Activated CD8-positive, alpha-beta T cell treated with anti-CD3 and anti-CD28 coated beads for 36 hours (primary cell): ENCODE measurements around the gene WASHC2C. TPM values are rescaled to one million over a fixed set of nuclear protein-coding genes. Genes with fewer than 3 reads are reported as not detected.
"Not testable (repeated sequence)": the region's sequence is repeated elsewhere in the genome, so short reads cannot be mapped to it uniquely, and the experiment has no call there.

ENCODE experiments used
- ATAC-seq: fragments of 200-7000 bp; cut with Tn5 transposase; one replicate; pipeline ENCODE4 v1.10.0; 2021; ENCODE audit warnings: mild to moderate bottlenecking, moderate library complexity
- CTCF ChIA-PET: fragments of 350-600 bp; sonication (Branson Sonifier 250); formaldehyde crosslinking; loops from one replicate; lab custom pipeline; 2021; ENCODE audit warnings: antibody characterized with exemption; lab: Charles Lee
- POLR2A ChIA-PET: fragments of 350-600 bp; sonication (Branson Sonifier 250); formaldehyde crosslinking; loops from one replicate; lab custom pipeline; 2021; ENCODE audit warnings: antibody characterized with exemption; lab: Charles Lee
- DNase-seq: peaks from one replicate; pipeline ENCODE4 v3.0.0-alpha.2; 2020
- H3K27ac Mint-ChIP-seq: one replicate; pipeline ENCODE4 v1.8.0; 2021; ENCODE audit warnings: mild to moderate bottlenecking, mixed read lengths
- H3K27me3 Mint-ChIP-seq: one replicate; pipeline ENCODE4 v1.8.0; 2021; ENCODE audit warnings: mixed read lengths
- H3K36me3 Mint-ChIP-seq: one replicate; pipeline ENCODE4 v1.8.0; 2021; ENCODE audit warnings: low read depth, mixed read lengths
- H3K4me1 Mint-ChIP-seq: one replicate; pipeline ENCODE4 v1.8.0; 2021; ENCODE audit warnings: low read depth, mixed read lengths
- H3K4me3 Mint-ChIP-seq: one replicate; pipeline ENCODE4 v1.8.0; 2021; ENCODE audit warnings: mild to moderate bottlenecking, moderate library complexity, mixed read lengths
- H3K9me3 Mint-ChIP-seq: one replicate; pipeline ENCODE4 v1.8.0; 2021; ENCODE audit warnings: mixed read lengths
- intact Hi-C: fragments of 100-400 bp; cut with micrococcal nuclease; formaldehyde crosslinking; loops from one replicate; pipeline ENCODE4 v1.10.0; 2022
- total RNA-seq, 2 experiments: library from RNA; stranded (reverse); gene quantifications; one replicate each; pipeline ENCODE4 v1.2.3, GENCODE V29; 2021

The WASHC2C gene
- total RNA-seq, 2 experiments from 2014 or later: 21.6 to 23.0 TPM

DNA sequence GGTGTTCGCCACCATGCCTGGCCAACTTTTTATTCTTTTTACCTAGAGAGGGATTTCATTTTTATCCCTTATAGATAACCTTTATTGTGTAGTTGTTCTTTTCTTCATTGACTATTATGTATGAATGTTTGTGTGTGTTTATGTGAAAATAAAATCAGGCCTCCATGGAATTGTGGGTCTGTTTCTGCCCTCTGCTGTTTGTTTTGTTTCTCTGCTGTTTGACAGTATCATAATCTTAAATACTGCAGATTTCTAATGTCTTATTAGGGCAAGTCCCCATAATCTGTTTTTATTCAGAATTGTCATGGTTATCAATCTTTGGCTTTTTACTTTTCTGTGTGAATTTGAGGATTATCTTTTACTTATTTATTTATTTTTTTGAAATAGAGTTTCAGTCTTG, 7.8 kb downstream of the WASHC2C start:
- H3K27me3 Mint-ChIP-seq, ATAC-seq, intact Hi-C loops, H3K36me3 Mint-ChIP-seq, H3K4me1 Mint-ChIP-seq, H3K27ac Mint-ChIP-seq, DNase-seq, CTCF ChIA-PET, H3K4me3 Mint-ChIP-seq, H3K9me3 Mint-ChIP-seq, POLR2A ChIA-PET: not testable (repeated sequence)

DNA sequence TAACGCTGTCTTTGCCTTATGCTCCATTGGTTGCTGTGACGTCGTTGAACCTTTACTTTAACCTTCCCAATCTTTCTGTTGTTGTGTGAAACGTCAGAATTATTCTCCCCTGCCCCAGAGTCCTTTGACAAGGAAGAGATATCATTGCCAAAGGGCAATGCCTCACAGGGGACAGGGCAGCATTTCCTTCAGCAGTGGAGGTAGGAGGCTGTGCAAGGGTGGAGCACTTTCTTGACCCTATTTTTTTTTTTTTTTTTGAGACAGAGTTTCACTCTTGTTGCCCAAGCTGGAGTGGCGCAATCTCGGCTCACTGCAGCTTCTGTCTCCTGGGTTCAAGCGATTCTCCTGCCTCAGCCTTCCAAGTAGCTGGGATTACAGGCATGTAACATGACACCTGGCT, 14.5 kb downstream of the WASHC2C start:
- POLR2A ChIA-PET, H3K27ac Mint-ChIP-seq, H3K4me1 Mint-ChIP-seq, ATAC-seq, H3K4me3 Mint-ChIP-seq, intact Hi-C loops, H3K36me3 Mint-ChIP-seq, H3K9me3 Mint-ChIP-seq, H3K27me3 Mint-ChIP-seq, DNase-seq, CTCF ChIA-PET: not testable (repeated sequence)

DNA sequence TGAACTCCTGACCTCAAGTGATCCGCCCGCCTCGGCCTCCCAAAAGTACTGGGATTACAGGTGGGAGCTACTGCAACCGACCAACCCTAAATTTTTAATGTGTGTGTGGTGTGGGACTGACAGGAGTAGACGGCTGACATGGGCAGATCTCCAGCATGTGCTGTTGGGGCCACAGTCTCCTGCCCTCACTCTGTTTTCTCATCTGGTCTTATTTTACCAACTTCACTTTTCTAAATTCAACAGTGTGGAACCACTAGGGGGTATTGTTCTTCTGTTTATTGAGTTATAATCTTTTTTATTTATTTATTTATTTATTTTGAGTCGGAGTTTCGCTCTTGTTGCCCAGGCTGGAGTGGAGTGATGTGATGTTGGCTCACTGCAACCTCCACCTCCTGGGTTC, 14.9 kb downstream of the WASHC2C start:
- H3K4me1 Mint-ChIP-seq, H3K36me3 Mint-ChIP-seq, H3K27ac Mint-ChIP-seq, CTCF ChIA-PET, POLR2A ChIA-PET, DNase-seq, H3K4me3 Mint-ChIP-seq, intact Hi-C loops, H3K27me3 Mint-ChIP-seq, H3K9me3 Mint-ChIP-seq, ATAC-seq: not testable (repeated sequence)

- H3K27ac Mint-ChIP-seq, H3K36me3 Mint-ChIP-seq, POLR2A ChIA-PET, H3K9me3 Mint-ChIP-seq, H3K4me1 Mint-ChIP-seq, H3K4me3 Mint-ChIP-seq, intact Hi-C loops, ATAC-seq, DNase-seq, CTCF ChIA-PET, H3K27me3 Mint-ChIP-seq: not testable (repeated sequence)
These were observed 24.1 kb downstream of the WASHC2C start for GRCh38 chr10:45751141-45751540.

DNA sequence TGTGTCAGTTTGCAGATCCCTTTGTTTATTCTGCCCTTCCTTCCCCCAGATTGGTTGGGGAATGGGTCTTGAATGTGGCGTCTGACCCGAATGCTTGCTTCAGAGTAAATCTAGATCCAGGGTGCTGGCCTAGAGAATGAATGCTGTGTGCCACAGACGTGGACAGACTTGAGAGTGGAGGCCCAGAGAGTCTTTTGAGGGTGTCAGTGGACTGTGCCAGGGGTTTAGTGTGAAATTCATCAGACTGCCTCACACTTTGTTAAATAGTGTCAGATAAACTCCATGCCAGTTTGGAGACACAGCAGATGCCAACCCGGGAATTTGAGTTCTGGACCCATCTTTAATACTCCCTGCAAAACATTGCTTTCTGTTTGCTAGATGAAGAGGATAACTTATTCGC, 25.1 kb downstream of the WASHC2C start:
- H3K27ac Mint-ChIP-seq, H3K36me3 Mint-ChIP-seq, intact Hi-C loops, H3K4me1 Mint-ChIP-seq, DNase-seq, ATAC-seq, CTCF ChIA-PET, POLR2A ChIA-PET, H3K9me3 Mint-ChIP-seq, H3K27me3 Mint-ChIP-seq, H3K4me3 Mint-ChIP-seq: not testable (repeated sequence)

- intact Hi-C loops, CTCF ChIA-PET: not testable (repeated sequence)
These were observed 27.0 kb downstream of the WASHC2C start for GRCh38 chr10:45753979-45754495.

GRCh38 chr10:45755083-45755482, 28.0 kb downstream of the WASHC2C start:
- POLR2A ChIA-PET, DNase-seq: not testable (repeated sequence)

More at GRCh38 chr10:45753979-45754495, 27.0 kb downstream of the WASHC2C start:
- DNase-seq, ATAC-seq, H3K27ac Mint-ChIP-seq, H3K27me3 Mint-ChIP-seq, H3K9me3 Mint-ChIP-seq, H3K36me3 Mint-ChIP-seq, H3K4me3 Mint-ChIP-seq, POLR2A ChIA-PET, H3K4me1 Mint-ChIP-seq: not testable (repeated sequence)

DNA sequence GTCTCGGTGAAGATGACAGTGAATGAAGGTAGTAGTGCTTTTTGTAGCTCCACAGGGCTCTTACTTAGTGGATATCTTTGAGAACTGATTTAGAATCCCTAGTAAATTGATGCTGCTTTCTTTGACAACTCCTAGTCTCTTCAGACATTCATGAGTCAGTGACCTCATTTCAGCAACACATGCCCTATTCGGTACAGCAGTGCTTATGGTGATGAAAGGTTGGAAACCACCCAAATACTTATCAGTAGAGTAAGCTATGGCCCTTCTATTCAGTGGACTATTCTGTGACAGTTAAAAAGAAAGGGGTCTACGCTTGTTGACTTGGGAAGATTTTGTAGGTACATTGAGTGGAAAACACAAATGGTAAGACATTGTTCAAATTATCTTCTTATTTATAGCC, 29.0 kb downstream of the WASHC2C start:
- H3K36me3 Mint-ChIP-seq, H3K9me3 Mint-ChIP-seq, CTCF ChIA-PET, H3K27ac Mint-ChIP-seq, H3K27me3 Mint-ChIP-seq, DNase-seq, H3K4me3 Mint-ChIP-seq, ATAC-seq, POLR2A ChIA-PET, intact Hi-C loops, H3K4me1 Mint-ChIP-seq: not testable (repeated sequence)

More at GRCh38 chr10:45755083-45755482, 28.0 kb downstream of the WASHC2C start:
- H3K27me3 Mint-ChIP-seq, ATAC-seq, H3K27ac Mint-ChIP-seq, H3K4me3 Mint-ChIP-seq, H3K36me3 Mint-ChIP-seq, H3K9me3 Mint-ChIP-seq, intact Hi-C loops, H3K4me1 Mint-ChIP-seq, CTCF ChIA-PET: not testable (repeated sequence)

DNA sequence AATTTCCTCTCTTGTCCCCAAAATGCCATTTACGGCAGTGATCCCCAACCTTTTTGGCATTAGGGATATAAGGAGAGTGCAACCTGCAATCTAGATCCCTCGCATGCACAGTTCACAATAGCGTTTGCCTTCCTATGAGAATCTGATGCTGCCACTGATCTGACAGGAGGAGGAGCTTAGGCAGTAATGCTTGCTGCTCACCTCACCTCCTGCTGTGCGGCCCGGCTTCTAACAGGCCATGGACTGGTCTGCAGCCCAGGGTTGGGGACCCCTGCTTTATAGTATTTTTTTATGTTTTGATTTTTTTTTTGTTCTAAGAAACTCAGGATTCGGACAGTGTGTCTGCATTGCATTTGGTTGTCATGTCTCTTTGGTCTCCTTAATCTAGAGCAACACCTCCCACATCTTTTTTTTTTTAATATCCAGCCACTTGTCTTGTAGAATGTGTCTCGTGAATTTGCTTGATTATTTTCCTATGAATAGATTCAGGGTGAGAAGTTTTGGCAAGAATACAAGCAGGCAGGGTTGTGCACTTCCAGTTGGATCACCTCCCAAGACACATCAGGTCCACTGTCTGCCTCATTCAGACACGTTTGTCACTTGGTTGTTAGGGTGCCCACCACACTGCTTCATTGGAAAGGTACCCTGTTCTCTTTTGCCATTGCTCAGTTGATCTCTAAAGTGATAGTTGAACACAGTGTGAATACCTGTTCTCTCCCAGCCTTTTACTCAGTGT, 30.8 kb downstream of the WASHC2C start:
- CTCF ChIA-PET, H3K4me3 Mint-ChIP-seq, H3K27me3 Mint-ChIP-seq, H3K36me3 Mint-ChIP-seq, H3K4me1 Mint-ChIP-seq, intact Hi-C loops, DNase-seq, H3K27ac Mint-ChIP-seq, POLR2A ChIA-PET, ATAC-seq, H3K9me3 Mint-ChIP-seq: not testable (repeated sequence)

GRCh38 chr10:45761622-45762021, 34.6 kb downstream of the WASHC2C start:
- CTCF ChIA-PET, H3K27me3 Mint-ChIP-seq, H3K4me1 Mint-ChIP-seq, POLR2A ChIA-PET, ATAC-seq, H3K27ac Mint-ChIP-seq, H3K36me3 Mint-ChIP-seq, intact Hi-C loops, H3K9me3 Mint-ChIP-seq, DNase-seq, H3K4me3 Mint-ChIP-seq: not testable (repeated sequence)

GRCh38 chr10:45763037-45763436, 36.0 kb downstream of the WASHC2C start:
- CTCF ChIA-PET, H3K36me3 Mint-ChIP-seq, H3K4me1 Mint-ChIP-seq, ATAC-seq, H3K27ac Mint-ChIP-seq, intact Hi-C loops, H3K9me3 Mint-ChIP-seq, H3K27me3 Mint-ChIP-seq, POLR2A ChIA-PET, H3K4me3 Mint-ChIP-seq, DNase-seq: not testable (repeated sequence)

DNA sequence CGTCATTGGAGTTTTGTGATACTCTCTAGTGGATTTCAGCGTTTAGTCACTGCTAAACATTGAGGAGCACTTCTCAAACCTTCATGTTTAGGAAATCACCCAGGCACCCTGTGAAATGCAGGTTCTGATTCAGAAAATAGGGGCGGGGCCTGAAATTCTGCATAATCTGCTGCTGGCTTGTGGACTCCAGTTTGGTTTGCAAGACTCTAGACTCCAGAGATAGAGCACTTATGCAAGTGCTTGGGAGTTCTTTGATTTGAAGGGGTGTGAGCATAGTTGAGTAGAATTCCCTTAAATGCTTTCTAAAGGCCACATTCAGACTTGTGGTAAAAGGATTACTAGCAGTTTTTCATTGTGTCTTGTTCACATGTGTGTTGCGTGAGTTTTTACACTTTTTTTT, 41.3 kb downstream of the WASHC2C start:
- ATAC-seq, H3K4me3 Mint-ChIP-seq, intact Hi-C loops, H3K9me3 Mint-ChIP-seq, H3K4me1 Mint-ChIP-seq, DNase-seq, H3K27me3 Mint-ChIP-seq, CTCF ChIA-PET, H3K36me3 Mint-ChIP-seq, POLR2A ChIA-PET, H3K27ac Mint-ChIP-seq: not testable (repeated sequence)
